GM23248 (cell line): Measurements from ENCODE around the gene ACSL6.

ENCODE experiments used
- EZH2 ChIP-seq: fragments of 200-600 bp; sonication (generic); IDR thresholded peaks from 2 replicates; pipeline ENCODE4 v1.6.1; 2018; ENCODE audit warnings: antibody characterized with exemption, mild to moderate bottlenecking; ENCODE audit not compliant: insufficient read depth, poor library complexity, severe bottlenecking
- EZH2phosphoT487 ChIP-seq: fragments of 200-600 bp; sonication (generic); IDR thresholded peaks from 2 replicates; pipeline ENCODE4 v1.6.1; 2018; ENCODE audit warnings: antibody characterized with exemption, moderate library complexity, mild to moderate bottlenecking, low read depth; ENCODE audit not compliant: insufficient read depth

DNA sequence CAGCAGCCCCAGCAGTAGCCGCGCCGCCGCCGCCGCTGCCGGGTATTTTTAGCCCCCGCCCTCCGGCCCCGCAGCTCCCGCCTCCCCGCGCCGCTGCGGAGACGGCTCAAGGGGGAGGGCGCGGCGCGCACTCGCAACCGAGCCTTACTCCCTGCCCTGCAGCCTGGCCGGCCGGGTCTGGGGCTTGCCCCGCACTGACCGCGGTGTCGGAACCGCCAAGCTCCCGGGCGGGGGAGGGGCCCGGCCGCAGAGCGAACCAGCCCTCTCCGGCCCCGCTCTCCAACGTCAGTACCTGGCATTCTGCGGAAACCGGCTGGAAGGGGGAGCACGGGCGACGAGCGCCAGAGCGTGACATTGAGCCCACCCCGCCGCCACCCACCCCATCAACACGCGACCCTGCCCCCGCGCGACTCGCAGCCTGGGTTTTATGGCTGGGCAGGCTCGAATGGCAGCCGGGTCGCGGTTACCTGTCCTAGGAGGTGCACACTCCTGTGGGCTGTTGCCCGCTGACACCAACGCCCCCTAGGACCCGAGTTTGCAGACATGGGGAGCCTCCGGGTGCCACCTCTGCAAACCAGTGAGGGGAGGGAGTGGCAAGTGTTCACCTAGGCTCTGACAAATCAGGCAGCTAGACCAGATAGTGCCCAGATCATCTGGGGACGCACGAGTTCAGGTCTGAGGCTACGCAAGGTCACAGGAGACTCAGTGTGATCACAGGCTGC is at the start of gene ACSL6:
- TF ChIP-seq EZH2phosphoT487 (0 out of 2 replicates have a peak, but pooled peaks have one; percentile 37), EZH2 (no peak)
